ENCODE measurements around the gene GFM1. TPM values are rescaled to one million over a fixed set of nuclear protein-coding genes. Genes with fewer than 3 reads are reported as not detected.

GFM1 gene
- total and polyA plus RNA-seq, 2 of the 13 experiments (the other 11 are each of a cell fraction or from before 2014, with no cell fraction given): 10.5 to 59.0 TPM

- no peaks in the 10 kb centered on the region for H3K4me1 ChIP-seq (ENCODE audit: insufficient read depth, low read length)
- no peaks in the 10 kb centered on the region for H4K20me1 ChIP-seq (ENCODE audit: insufficient read depth, low read length)
- no peak overlapping the region for H3K4me3 ChIP-seq (replicated peaks in 1 of 3; ENCODE audit: insufficient read depth in 1 of 3, low read depth in 2 of 3, low read length in 3 of 3)
- in situ Hi-C loops (cut with HindIII; ENCODE audit: extremely low pct_ligation_motif_present, low pct_unique_long_range_greater_than_20kb): loop anchor here (5.0 kb wide), 1 partner anchor 128 kb away; no protein-coding TSS in a partner anchor
- no peak overlapping the region for H3K9ac ChIP-seq (ENCODE audit: insufficient read depth, low read depth, low read length)
- ATAC-seq (no peak), DNase-seq (ENCODE audit: low spot score) (no peak), FAIRE-seq (no peak)
- 99% methylated on average over 7 of the region's 7 CpGs for WGBS (ENCODE audit: low lambda C conversion rate)
- TF ChIP-seq RERE (CRISPR knock-in tag; IDR thresholded peaks at IDR 0.05; ENCODE audit: low read depth) (no peak), ZNF232 (CRISPR knock-in tag; IDR thresholded peaks at IDR 0.05; ENCODE audit: borderline replicate concordance) (no peak), ATF5 (CRISPR knock-in tag; IDR thresholded peaks at IDR 0.05; ENCODE audit: low read depth) (no peak), ZMYM3 (CRISPR knock-in tag; IDR thresholded peaks at IDR 0.05) (no peak), ZNF740 (CRISPR knock-in tag; IDR thresholded peaks at IDR 0.05) (no peak), TGIF2 (CRISPR knock-in tag; IDR thresholded peaks at IDR 0.05) (no peak), ETV6 (CRISPR knock-in tag; conservative IDR thresholded peaks at IDR 0.05) (no peak)
- ChIA-PET CTCF (ENCODE audit: low intra/inter-chr PET ratio, low total read pairs) (interaction anchor here (3.6 kb wide), 1 partner anchor 132 kb away, joined by 28 read pairs; no protein-coding TSS in a partner anchor), POLR2A (interaction anchor here (1.1 to 1.4 kb wide), 2 partner anchors 14 to 132 kb away, joined by 3 to 8 read pairs; partner anchors contain the start of gene GFM1)
- intact Hi-C loops (cut with micrococcal nuclease; ENCODE audit: unreplicated experiment): loop anchor here (1.0 kb wide), 1 partner anchor 132 kb away; no protein-coding TSS in a partner anchor
- no peaks in the 10 kb centered on the region for H3K79me2 ChIP-seq (ENCODE audit: insufficient read depth, low read length)
- no TSS peak for BruUV-seq (replicated peaks)
- H2AFZ ChIP-seq (ENCODE audit: low read length): no peak overlapping the region
- H3K36me3 ChIP-seq (replicated peaks in 1 of 2; ENCODE audit: control insufficient read depth in 1 of 2, insufficient read depth in 2 of 2, low read length in 2 of 2): peaks cover 7 to 55% of the 10 kb centered on the region in 2 experiments; a peak in 4 of 5 replicates
- no peak overlapping the region for H3K4me2 ChIP-seq (ENCODE audit: low read depth, low read length)
- H3K27me3 ChIP-seq (ENCODE audit: control insufficient read depth in 1 of 2, insufficient read depth in 2 of 2, low read length in 2 of 2): no peaks in the 10 kb centered on the region
- H3K9me3 ChIP-seq (ENCODE audit: low read length): no peaks in the 10 kb centered on the region
- no peak overlapping the region for H3K27ac ChIP-seq (ENCODE audit: extremely low read length, insufficient read depth, low read length)
Measured at GRCh38 chr3:158658889-158659288, 14.6 kb downstream of the GFM1 start.
